K562 (cell line): ENCODE results near the gene DGCR8. TPM values are rescaled to one million over a fixed set of nuclear protein-coding genes. Genes with fewer than 3 reads are reported as not detected.
A peak's percentile ranks its signal among the peaks of the same experiment; 100 is the strongest.

Source experiments
- BRCA1 ChIP-seq, 2 experiments: fragments of 450-650 bp in 1 of 2; sonication (generic) in 1 of 2; formaldehyde crosslinking in 1 of 2; IDR thresholded peaks; 2 replicates each; pipeline versions ENCODE4 v1.5.0 to v1.6.1; 2017 to 2020; ENCODE audit warnings: mild to moderate bottlenecking in 1 of 2, missing genetic modification reagents in 1 of 2
- HDAC1 ChIP-seq, 2 experiments: fragments of 450-650 bp; IDR thresholded peaks; 2 replicates each; pipeline ENCODE4 v1.6.1; 2016 to 2017; ENCODE audit warnings: inconsistent platforms in 1 of 2, mild to moderate bottlenecking in 1 of 2, moderate library complexity in 1 of 2
- KLF13 ChIP-seq: fragments of 450-650 bp; IDR thresholded peaks from 2 replicates; pipeline ENCODE4 v1.6.1; 2016; ENCODE audit warnings: missing genetic modification characterization, low read depth, mild to moderate bottlenecking, missing compliant biosample characterization, moderate library complexity, borderline replicate concordance
- L3MBTL2 ChIP-seq: fragments of 450-650 bp; IDR thresholded peaks from 2 replicates; pipeline ENCODE4 v1.6.1; 2016; ENCODE audit warnings: mild to moderate bottlenecking, moderate library complexity
- PPARD ChIP-seq: fragments of 250-450 bp; sonication (Bioruptor Pico); IDR thresholded peaks from 2 replicates; pipeline ENCODE4 v1.8.0; 2022; ENCODE audit warnings: inconsistent platforms, mild to moderate bottlenecking, moderate library complexity
- SIX5 ChIP-seq, 2 experiments: IDR thresholded peaks; 2 replicates each; pipeline ENCODE4 v1.6.1; 2011; ENCODE audit warnings: low read length in 2 of 2, borderline replicate concordance in 1 of 2, low read depth in 1 of 2, mild to moderate bottlenecking in 1 of 2, moderate library complexity in 1 of 2; ENCODE audit not compliant: insufficient read depth in 1 of 2
- SP2 ChIP-seq: IDR thresholded peaks from 2 replicates; pipeline ENCODE4 v1.6.1; 2011; ENCODE audit warnings: mild to moderate bottlenecking, low read depth, low read length, moderate library complexity; ENCODE audit not compliant: poor library complexity, severe bottlenecking; ENCODE audit errors: extremely low read depth
- SRSF7 ChIP-seq: fragments of 200-400 bp; formaldehyde crosslinking; optimal IDR thresholded peaks from 2 replicates; pipeline ENCODE3; 2017; ENCODE audit warnings: mild to moderate bottlenecking, low read depth, low read length
- TAF7 ChIP-seq: fragments of 450-650 bp; IDR thresholded peaks from 2 replicates; pipeline ENCODE4 v1.6.1; 2016; ENCODE audit warnings: missing genetic modification characterization, missing compliant biosample characterization
- TARDBP ChIP-seq: fragments of 450-650 bp; IDR thresholded peaks from 2 replicates; pipeline ENCODE4 v1.6.1; 2016
- TEAD2 ChIP-seq: fragments of 450-650 bp; IDR thresholded peaks from 2 replicates; pipeline ENCODE4 v1.6.1; 2016; ENCODE audit warnings: missing genetic modification characterization, control low read depth, missing compliant biosample characterization
- ZFP36 ChIP-seq: fragments of 150-350 bp; IDR thresholded peaks from 2 replicates; pipeline ENCODE4 v1.6.1; 2018; ENCODE audit warnings: low read length, low read depth; ENCODE audit not compliant: partially characterized antibody
- ZNF133 ChIP-seq: fragments of 250-450 bp; sonication (Bioruptor Pico); IDR thresholded peaks from 2 replicates; pipeline ENCODE4 v1.4.0; 2020; ENCODE audit warnings: mild to moderate bottlenecking
- ZNF239 ChIP-seq: fragments of 250-450 bp; sonication (Bioruptor Pico); IDR thresholded peaks from 2 replicates; pipeline ENCODE4 v1.4.0; 2020; ENCODE audit warnings: mild to moderate bottlenecking
- ZNF445 ChIP-seq: fragments of 250-450 bp; sonication (Bioruptor Pico); IDR thresholded peaks from 2 replicates; pipeline ENCODE4 v1.4.0; 2020; ENCODE audit warnings: low read depth, mild to moderate bottlenecking, moderate library complexity
- ZNF644 ChIP-seq: fragments of 200-800 bp; sonication (Bioruptor generic); IDR thresholded peaks from 2 replicates; pipeline ENCODE4 v1.6.1; 2016; ENCODE audit warnings: low read depth, missing genetic modification characterization, missing compliant biosample characterization
- ZZZ3 ChIP-seq: fragments of 450-650 bp; IDR thresholded peaks from 2 replicates; pipeline ENCODE4 v1.6.1; 2016; ENCODE audit warnings: antibody characterized with exemption, mild to moderate bottlenecking, moderate library complexity
- polyA plus RNA-seq, 8 experiments: library from polyadenylated mRNA; depleted of rRNA in 4 of 8; stranded (reverse) in 5 of 8; unstranded in 3 of 8; fragments of >200 nt; fragmentation: Nextera tagmentation in 2 of 8; fragmentation: Illumina TruSeq in 1 of 8; extraction: Ambion mirVana in 2 of 8; extraction: Trizol in 1 of 8; gene quantifications; 2 replicates each; pipeline versions ENCODE4 v1.2.1 to v1.2.3, GENCODE V29; 2011 to 2014; ENCODE audit warnings: inconsistent platforms in 1 of 8, missing spikeins in 1 of 8
- total RNA-seq, 7 experiments: library from RNA; depleted of rRNA in 6 of 7; stranded (reverse); fragments of >200 nt in 6 of 7; fragmentation: Illumina TruSeq in 2 of 7; extraction: Trizol in 2 of 7; gene quantifications; 2 replicates each; pipeline versions ENCODE4 v1.2.1 to v1.2.3, GENCODE V29; 2011 to 2021; ENCODE audit warnings: low replicate concordance in 1 of 7
- TF ChIP-seq, protein P1 (sequence below): fragments of 250-450 bp; sonication (Bioruptor Pico); IDR thresholded peaks from 2 replicates; pipeline ENCODE4 v1.8.0; 2021; ENCODE audit warnings: moderate library complexity, mild to moderate bottlenecking, inconsistent platforms
- TF ChIP-seq, protein P2 (sequence below): fragments of 450-650 bp; formaldehyde crosslinking; IDR thresholded peaks from 2 replicates; pipeline ENCODE4 v1.4.0; 2020; ENCODE audit warnings: mild to moderate bottlenecking, moderate library complexity
- TF ChIP-seq, protein P3 (sequence below): sonication (generic); formaldehyde crosslinking; IDR thresholded peaks from 2 replicates; pipeline ENCODE4 v1.8.0; 2022; ENCODE audit warnings: mild to moderate bottlenecking, missing genetic modification reagents, borderline replicate concordance

Gene DGCR8
- total and polyA plus RNA-seq, 9 of the 15 experiments (the other 6 are each of a cell fraction or from before 2014, with no cell fraction given) = 5.9 to 144 (median 80.1) TPM

DNA sequence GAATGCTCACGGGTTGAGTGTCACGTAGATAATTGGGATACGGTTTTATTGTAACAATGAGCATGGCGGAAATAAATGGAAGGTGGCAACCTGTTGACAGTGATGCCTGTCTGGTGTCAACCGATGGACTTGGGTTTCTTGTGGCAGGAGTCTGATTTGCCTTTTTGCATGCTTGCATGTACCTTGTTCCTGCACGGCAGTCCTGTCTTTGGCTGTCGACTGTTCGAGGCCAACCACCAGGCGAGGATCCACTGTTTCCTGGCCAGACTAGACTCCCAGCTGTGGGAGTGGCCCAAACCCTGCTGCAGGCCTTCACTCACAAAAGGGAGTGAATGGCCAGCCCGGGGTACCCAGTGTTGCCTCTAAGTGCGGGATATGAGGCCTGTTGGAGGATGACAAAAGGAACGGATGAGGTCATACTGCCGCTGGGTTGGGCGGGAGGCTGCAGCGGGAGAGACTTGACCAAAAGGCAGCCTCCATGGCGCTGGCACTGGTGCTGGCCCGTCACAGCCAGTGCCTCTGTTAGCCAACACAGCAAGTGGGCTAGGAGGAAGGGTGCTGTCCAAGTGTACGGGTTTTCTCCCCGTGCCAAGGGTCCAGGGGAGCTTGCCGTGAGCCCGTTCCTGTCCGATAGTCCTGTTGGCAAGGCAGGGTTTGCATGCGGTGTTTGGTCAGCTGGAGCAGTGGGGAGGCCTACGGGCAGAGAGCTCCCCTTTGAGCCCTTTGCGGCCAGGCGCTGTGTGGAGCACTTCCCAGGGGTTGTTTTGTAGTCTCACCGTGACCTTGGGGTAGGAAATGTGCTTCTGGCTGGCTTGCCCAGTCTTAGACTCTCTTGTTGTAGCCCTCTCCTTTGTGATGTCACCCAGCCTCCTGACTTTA is 974 bp downstream of the DGCR8 start (continued):
- TF ChIP-seq, protein P1, sequence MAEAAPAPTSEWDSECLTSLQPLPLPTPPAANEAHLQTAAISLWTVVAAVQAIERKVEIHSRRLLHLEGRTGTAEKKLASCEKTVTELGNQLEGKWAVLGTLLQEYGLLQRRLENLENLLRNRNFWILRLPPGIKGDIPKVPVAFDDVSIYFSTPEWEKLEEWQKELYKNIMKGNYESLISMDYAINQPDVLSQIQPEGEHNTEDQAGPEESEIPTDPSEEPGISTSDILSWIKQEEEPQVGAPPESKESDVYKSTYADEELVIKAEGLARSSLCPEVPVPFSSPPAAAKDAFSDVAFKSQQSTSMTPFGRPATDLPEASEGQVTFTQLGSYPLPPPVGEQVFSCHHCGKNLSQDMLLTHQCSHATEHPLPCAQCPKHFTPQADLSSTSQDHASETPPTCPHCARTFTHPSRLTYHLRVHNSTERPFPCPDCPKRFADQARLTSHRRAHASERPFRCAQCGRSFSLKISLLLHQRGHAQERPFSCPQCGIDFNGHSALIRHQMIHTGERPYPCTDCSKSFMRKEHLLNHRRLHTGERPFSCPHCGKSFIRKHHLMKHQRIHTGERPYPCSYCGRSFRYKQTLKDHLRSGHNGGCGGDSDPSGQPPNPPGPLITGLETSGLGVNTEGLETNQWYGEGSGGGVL (CRISPR knock-in tag) = no peak
- no peak for TF ChIP-seq HDAC1 (IDR thresholded peaks at IDR 0.05)
- no peak for TF ChIP-seq ZZZ3
- TF ChIP-seq ZNF133 (CRISPR knock-in tag) = peak; percentile 77; the same call in 1 of the 2 replicates
- TF ChIP-seq ZNF644 (tag) = no peak
- TF ChIP-seq ZFP36 = peak; percentile 33
- TF ChIP-seq SIX5 (IDR thresholded peaks at IDR 0.05; ENCODE audit: borderline replicate concordance in 1 of 2, insufficient read depth in 1 of 2, low read depth in 1 of 2, low read length in 2 of 2) = peak in 1 of 2 experiments; percentile 30; a peak in 1 of 4 replicates
- TF ChIP-seq L3MBTL2 = no peak
- TF ChIP-seq, protein P2, sequence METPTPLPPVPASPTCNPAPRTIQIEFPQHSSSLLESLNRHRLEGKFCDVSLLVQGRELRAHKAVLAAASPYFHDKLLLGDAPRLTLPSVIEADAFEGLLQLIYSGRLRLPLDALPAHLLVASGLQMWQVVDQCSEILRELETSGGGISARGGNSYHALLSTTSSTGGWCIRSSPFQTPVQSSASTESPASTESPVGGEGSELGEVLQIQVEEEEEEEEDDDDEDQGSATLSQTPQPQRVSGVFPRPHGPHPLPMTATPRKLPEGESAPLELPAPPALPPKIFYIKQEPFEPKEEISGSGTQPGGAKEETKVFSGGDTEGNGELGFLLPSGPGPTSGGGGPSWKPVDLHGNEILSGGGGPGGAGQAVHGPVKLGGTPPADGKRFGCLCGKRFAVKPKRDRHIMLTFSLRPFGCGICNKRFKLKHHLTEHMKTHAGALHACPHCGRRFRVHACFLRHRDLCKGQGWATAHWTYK (CRISPR knock-in tag) = peak; percentile 79
- TF ChIP-seq SP2 = peak; percentile 11
- TF ChIP-seq ZNF239 (CRISPR knock-in tag) = peak; percentile 13; the same call in 1 of the 2 replicates
- no peak for TF ChIP-seq BRCA1 (IDR thresholded peaks at IDR 0.05)
- no peak for TF ChIP-seq BRCA1 (CRISPR knock-in tag; IDR thresholded peaks at IDR 0.05)
- TF ChIP-seq KLF13 = peak; percentile 21; the same call in 1 of the 2 replicates
- TF ChIP-seq PPARD (CRISPR knock-in tag) = 0 out of 2 replicates have a peak, but pooled peaks have one; percentile 40
- TF ChIP-seq, protein P3, sequence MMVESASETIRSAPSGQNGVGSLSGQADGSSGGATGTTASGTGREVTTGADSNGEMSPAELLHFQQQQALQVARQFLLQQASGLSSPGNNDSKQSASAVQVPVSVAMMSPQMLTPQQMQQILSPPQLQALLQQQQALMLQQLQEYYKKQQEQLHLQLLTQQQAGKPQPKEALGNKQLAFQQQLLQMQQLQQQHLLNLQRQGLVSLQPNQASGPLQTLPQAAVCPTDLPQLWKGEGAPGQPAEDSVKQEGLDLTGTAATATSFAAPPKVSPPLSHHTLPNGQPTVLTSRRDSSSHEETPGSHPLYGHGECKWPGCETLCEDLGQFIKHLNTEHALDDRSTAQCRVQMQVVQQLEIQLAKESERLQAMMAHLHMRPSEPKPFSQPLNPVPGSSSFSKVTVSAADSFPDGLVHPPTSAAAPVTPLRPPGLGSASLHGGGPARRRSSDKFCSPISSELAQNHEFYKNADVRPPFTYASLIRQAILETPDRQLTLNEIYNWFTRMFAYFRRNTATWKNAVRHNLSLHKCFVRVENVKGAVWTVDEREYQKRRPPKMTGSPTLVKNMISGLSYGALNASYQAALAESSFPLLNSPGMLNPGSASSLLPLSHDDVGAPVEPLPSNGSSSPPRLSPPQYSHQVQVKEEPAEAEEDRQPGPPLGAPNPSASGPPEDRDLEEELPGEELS (CRISPR knock-in tag) = no peak
- 0 out of 2 replicates have a peak, but pooled peaks have one; percentile 8 for TF ChIP-seq ZNF445 (CRISPR knock-in tag)
- TF ChIP-seq SRSF7 = no peak
- TF ChIP-seq TEAD2 (tag) = peak; percentile 40; the same call in 1 of the 2 replicates
- TF ChIP-seq TARDBP = no peak
- peak; percentile 4 for TF ChIP-seq TAF7
